Ascending aorta (tissue), 2 donors: ENCODE data around the gene ARL2. TPM values are rescaled to one million over a fixed set of nuclear protein-coding genes. Genes with fewer than 3 reads are reported as not detected.

Experiments
- DNase-seq, 2 donors: peaks; one replicate each; pipeline ENCODE4 v3.0.0-alpha.2; 2019; ENCODE audit warnings: low spot score in 2 of 2
- H3K27ac ChIP-seq, 2 donors: fragments of 200-600 bp; sonication (generic); one replicate each; pipeline ENCODE4 v1.5.1; 2016 to 2017; ENCODE audit warnings: mild to moderate bottlenecking in 1 of 2
- H3K27me3 ChIP-seq: fragments of 200-600 bp; sonication (generic); one replicate; pipeline ENCODE4 v1.5.1; 2017
- H3K36me3 ChIP-seq, 2 donors: fragments of 200-600 bp; sonication (generic); one replicate each; pipeline ENCODE4 v1.5.1; 2016
- H3K4me1 ChIP-seq, 2 donors: fragments of 200-600 bp; sonication (generic); one replicate each; pipeline ENCODE4 v1.5.1; 2016 to 2017; ENCODE audit warnings: mild to moderate bottlenecking in 1 of 2
- H3K4me3 ChIP-seq, 2 donors: fragments of 200-600 bp; sonication (generic); one replicate each; pipeline ENCODE4 v1.5.1; 2016 to 2017; ENCODE audit warnings: mild to moderate bottlenecking in 1 of 2
- H3K9me3 ChIP-seq, 2 donors: fragments of 200-600 bp; sonication (generic); one replicate each; pipeline ENCODE4 v1.5.1; 2016
- CTCF ChIP-seq, 3 experiments: fragments of 200-600 bp in 2 of 3; fragments of 450-650 bp in 1 of 3; sonication (generic) in 2 of 3; IDR thresholded peaks; one replicate each; pipeline ENCODE4 v1.5.1; 2016 to 2019; ENCODE audit warnings: antibody characterized with exemption in 3 of 3, mild to moderate bottlenecking in 1 of 3, moderate library complexity in 1 of 3
- intact Hi-C: fragments of 100-400 bp; cut with DNase I; formaldehyde crosslinking; loops from one replicate; pipeline ENCODE4 v1.15.1; 2023
- total RNA-seq: library from RNA; depleted of rRNA; stranded (reverse); fragments of >200 nt; gene quantifications from one replicate; pipeline ENCODE4 v1.1.0, GENCODE V29; 2016

Gene ARL2
- total RNA-seq, 1 donor from 2014 or later = 187 TPM

DNA sequence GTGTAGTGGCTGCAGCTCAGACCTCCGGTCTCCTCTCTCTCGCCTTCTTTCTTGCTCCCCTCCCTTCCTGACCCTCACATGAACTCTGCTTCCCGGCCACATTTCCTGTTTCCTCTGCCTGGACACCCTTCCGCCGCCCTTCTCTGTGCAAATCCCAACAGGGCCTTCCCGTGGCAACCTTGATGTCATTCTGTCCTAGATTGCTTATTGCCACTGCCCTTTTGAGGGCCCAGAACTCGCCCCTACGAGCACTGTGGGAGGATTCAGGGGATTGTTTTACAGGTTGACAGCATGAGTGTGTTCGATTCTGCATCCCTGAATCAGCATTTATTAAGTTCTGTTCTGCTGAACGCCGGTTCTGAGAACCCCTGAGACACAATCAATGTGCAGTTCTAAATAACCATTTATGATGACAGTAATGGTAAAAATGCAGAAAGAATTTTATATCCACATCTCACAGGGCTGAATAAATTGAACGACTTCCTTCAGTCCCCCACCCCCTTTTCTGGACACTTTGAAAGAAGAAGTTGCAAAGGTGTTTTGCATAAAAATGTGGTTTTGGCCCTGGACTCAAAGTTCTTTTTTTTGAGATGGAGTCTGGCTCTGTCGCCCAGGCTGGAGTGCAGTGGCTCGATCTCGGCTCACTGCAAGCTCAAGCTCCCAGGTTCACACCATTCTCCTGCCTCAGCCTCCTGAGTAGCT lies 23.6 kb upstream of the ARL2 start:
- intact Hi-C loops = no loop called here
- Histone ChIP-seq H3K4me3 (no peak overlapping the region), H3K27me3 (no peaks in the 10 kb centered on the region), H3K36me3 (no peaks in the 10 kb centered on the region), H3K4me1 (no peaks in the 10 kb centered on the region), H3K9me3 (no peaks in the 10 kb centered on the region), H3K27ac (no peak overlapping the region)
- TF ChIP-seq CTCF (IDR thresholded peaks at IDR 0.05) = no peak
- DNase-seq = no peak

DNA sequence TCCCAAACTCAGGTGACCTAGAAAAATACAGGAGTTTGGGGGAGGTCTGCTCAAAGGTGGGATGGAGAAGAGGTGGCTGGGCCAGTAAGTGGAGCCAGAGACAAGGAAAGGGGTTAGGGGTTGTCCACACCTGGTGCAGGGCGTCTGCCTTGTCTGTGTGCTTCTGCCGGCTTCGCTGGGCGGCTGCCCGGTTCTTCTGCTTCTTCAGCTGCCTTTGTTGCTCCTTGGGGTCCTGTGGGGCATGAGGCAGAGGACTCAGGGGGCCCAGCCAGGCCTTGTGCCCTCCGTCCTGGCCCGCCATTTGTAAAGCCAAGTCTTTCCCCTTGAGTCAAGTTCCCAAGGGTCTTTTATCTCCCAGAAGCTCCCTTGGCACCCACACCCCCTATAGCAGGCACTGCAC lies 19.6 kb upstream of the ARL2 start:
- no peak for TF ChIP-seq CTCF (IDR thresholded peaks at IDR 0.05)
- Histone ChIP-seq H3K9me3 (no peaks in the 10 kb centered on the region), H3K27ac (no peak overlapping the region), H3K4me3 (no peak overlapping the region), H3K27me3 (no peaks in the 10 kb centered on the region), H3K36me3 (no peaks in the 10 kb centered on the region), H3K4me1 (peaks cover 0 to 7% of the 10 kb centered on the region in 2 donors)
- no peak for DNase-seq
- intact Hi-C loops = no loop called here

GRCh38 chr11:64996327-64996709 lies 17.6 kb upstream of the ARL2 start:
- intact Hi-C loops = no loop called here
- DNase-seq = no peak
- TF ChIP-seq CTCF (IDR thresholded peaks at IDR 0.05) = no peak
- H3K36me3 ChIP-seq = no peaks in the 10 kb centered on the region
- H3K27me3 ChIP-seq = no peaks in the 10 kb centered on the region
- H3K27ac ChIP-seq = peak overlapping the region; percentile 63 to 64
- peaks cover 0 to 7% of the 10 kb centered on the region in 2 donors for H3K4me1 ChIP-seq
- no peaks in the 10 kb centered on the region for H3K9me3 ChIP-seq
- H3K4me3 ChIP-seq = peak overlapping the region; percentile 56 to 65

GRCh38 chr11:64996710-64997380 lies 17.1 kb upstream of the ARL2 start, which contains the start of gene BATF2:
Gene BATF2, minus strand, starts transcription at chr11:64996971. Its CDS starts 57 bp downstream, at chr11:64996914.
- Histone ChIP-seq H3K4me3 (peak within 1 kb of the TSS; percentile 56 to 65), H3K27me3 (no peaks in the 10 kb centered on the region), H3K4me1 (peaks cover 0 to 7% of the 10 kb centered on the region in 2 donors), H3K36me3 (no peaks in the 10 kb centered on the region), H3K9me3 (no peaks in the 10 kb centered on the region), H3K27ac (peak within 1 kb of the TSS; percentile 63 to 64)
- TF ChIP-seq CTCF (IDR thresholded peaks at IDR 0.05) = peak; percentile 24 to 51 (median 36)
- intact Hi-C loops = no loop called here
- DNase-seq = peak; percentile 28 to 88

DNA sequence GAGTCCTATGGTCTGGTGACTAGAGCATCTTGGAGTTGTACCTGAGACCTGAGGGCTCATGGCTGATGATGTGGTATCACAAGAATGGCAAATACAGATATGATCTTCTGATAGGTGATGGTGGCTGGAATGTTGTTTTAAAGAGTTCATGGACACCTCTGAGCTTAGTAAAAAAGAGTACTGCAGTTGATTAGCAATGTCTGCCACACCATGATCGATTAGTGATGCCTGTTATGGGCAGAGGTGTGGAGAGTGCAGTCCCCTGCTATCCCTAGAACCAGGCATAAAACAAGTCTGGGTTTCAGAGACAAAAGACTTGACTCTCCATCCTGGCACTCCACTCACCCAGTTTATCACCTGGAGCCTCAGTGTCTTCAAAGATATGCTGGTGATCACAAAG lies 15.8 kb upstream of the ARL2 start:
- H3K36me3 ChIP-seq = no peaks in the 10 kb centered on the region
- H3K9me3 ChIP-seq = no peaks in the 10 kb centered on the region
- H3K27ac ChIP-seq = no peak overlapping the region
- H3K27me3 ChIP-seq = no peaks in the 10 kb centered on the region
- TF ChIP-seq CTCF (IDR thresholded peaks at IDR 0.05) = no peak
- DNase-seq = no peak
- intact Hi-C loops = no loop called here
- peaks cover 0 to 7% of the 10 kb centered on the region in 2 donors for H3K4me1 ChIP-seq
- no peak overlapping the region for H3K4me3 ChIP-seq
